Sigmoid colon (tissue), 4 donors: ENCODE measurements around the gene CEND1.

ENCODE experiments used
- EP300 ChIP-seq, 4 donors: sonication (generic); formaldehyde crosslinking; IDR thresholded peaks; one replicate each; pipeline ENCODE4 v1.6.1; 2017; ENCODE audit warnings: antibody characterized with exemption in 4 of 4
- TF ChIP-seq, protein P1 (sequence below), 4 experiments: fragments of 450-650 bp in 3 of 4; fragments of 200-600 bp in 1 of 4; IDR thresholded peaks; one replicate each; pipeline ENCODE4 v1.5.1; 2016 to 2019; ENCODE audit warnings: antibody characterized with exemption in 4 of 4, mild to moderate bottlenecking in 3 of 4, moderate library complexity in 2 of 4

DNA sequence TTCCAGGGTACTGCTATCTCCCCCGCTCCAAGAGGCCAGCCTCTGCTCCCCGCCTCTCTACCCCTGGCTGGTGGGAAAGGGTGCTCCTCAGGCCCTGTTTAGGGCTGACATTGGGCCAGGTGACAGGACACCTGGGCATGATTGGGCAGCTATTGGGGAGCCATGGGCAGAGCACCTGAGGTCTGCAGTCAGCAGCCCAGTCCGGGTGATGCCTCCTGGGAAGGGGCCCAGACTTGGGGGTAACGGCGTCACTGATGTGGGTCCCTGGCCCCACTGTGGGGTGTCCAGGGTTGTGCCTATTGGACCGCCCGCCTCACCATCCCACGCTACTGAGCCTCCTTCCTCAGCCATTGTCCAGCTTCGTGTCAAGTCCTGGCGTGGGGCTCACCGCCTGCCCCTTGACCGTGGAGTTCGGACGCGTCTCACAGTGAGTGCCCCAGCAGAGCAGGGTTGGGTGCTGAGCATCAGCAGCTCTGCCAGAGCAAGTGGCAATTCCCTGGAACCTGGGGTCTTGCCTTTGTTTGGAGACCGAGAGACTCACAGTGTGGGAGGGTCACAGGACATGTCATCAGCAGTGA lies 9.8 kb downstream of the CEND1 start:
- TF ChIP-seq EP300 (IDR thresholded peaks at IDR 0.05): no peak
- TF ChIP-seq, protein P1, sequence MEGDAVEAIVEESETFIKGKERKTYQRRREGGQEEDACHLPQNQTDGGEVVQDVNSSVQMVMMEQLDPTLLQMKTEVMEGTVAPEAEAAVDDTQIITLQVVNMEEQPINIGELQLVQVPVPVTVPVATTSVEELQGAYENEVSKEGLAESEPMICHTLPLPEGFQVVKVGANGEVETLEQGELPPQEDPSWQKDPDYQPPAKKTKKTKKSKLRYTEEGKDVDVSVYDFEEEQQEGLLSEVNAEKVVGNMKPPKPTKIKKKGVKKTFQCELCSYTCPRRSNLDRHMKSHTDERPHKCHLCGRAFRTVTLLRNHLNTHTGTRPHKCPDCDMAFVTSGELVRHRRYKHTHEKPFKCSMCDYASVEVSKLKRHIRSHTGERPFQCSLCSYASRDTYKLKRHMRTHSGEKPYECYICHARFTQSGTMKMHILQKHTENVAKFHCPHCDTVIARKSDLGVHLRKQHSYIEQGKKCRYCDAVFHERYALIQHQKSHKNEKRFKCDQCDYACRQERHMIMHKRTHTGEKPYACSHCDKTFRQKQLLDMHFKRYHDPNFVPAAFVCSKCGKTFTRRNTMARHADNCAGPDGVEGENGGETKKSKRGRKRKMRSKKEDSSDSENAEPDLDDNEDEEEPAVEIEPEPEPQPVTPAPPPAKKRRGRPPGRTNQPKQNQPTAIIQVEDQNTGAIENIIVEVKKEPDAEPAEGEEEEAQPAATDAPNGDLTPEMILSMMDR (IDR thresholded peaks at IDR 0.05): no peak
